Loucy (cell line): Measurements from ENCODE around the gene DNAH6.

Source experiments
- CTCF ChIP-seq: fragments of 200-600 bp; sonication (generic); conservative IDR thresholded peaks from 2 replicates; pipeline ENCODE4 v1.5.1; 2014; ENCODE audit warnings: mild to moderate bottlenecking, antibody characterized with exemption, low read length
- EZH2phosphoT487 ChIP-seq: fragments of 200-600 bp; IDR thresholded peaks from 2 replicates; pipeline ENCODE4 v1.6.1; 2018; ENCODE audit warnings: antibody characterized with exemption, mild to moderate bottlenecking, moderate library complexity, borderline replicate concordance

- TF ChIP-seq EZH2phosphoT487 (no peak), CTCF (no peak)
Observed at GRCh38 chr2:84537251-84537650, 21.0 kb downstream of the DNAH6 start.
